Measurements from ENCODE around the gene CACNA2D3.

DNA sequence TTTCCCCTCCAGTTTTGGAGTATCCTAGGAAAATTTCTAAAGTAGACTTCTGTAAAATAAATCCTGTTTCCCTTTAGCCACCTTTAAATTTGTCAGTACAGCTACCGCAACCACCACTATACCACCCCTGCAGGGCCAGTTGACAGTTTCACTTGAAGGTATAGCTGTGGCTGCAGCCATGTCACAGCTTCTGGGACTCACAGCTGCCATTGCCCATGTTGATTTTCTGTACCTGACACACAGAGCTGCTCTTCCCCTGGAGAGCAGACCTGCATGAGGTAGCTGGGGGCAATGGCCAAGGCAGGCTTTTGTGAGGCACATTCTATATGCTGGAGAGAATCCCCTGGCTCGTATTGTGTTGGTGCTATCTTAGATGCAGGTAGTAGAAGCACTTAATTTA, 460.1 kb downstream of the CACNA2D3 start:
- TF ChIP-seq SIN3A (IDR thresholded peaks at IDR 0.05; ENCODE audit: borderline replicate concordance, insufficient read depth, low read length) (no peak), POLR2AphosphoS5 (IDR thresholded peaks at IDR 0.05; ENCODE audit: low read depth, low read length) (no peak), TAF1 (IDR thresholded peaks at IDR 0.05; ENCODE audit: borderline replicate concordance, insufficient read depth, low read length) (no peak)
- TF ChIP-seq, protein P1, sequence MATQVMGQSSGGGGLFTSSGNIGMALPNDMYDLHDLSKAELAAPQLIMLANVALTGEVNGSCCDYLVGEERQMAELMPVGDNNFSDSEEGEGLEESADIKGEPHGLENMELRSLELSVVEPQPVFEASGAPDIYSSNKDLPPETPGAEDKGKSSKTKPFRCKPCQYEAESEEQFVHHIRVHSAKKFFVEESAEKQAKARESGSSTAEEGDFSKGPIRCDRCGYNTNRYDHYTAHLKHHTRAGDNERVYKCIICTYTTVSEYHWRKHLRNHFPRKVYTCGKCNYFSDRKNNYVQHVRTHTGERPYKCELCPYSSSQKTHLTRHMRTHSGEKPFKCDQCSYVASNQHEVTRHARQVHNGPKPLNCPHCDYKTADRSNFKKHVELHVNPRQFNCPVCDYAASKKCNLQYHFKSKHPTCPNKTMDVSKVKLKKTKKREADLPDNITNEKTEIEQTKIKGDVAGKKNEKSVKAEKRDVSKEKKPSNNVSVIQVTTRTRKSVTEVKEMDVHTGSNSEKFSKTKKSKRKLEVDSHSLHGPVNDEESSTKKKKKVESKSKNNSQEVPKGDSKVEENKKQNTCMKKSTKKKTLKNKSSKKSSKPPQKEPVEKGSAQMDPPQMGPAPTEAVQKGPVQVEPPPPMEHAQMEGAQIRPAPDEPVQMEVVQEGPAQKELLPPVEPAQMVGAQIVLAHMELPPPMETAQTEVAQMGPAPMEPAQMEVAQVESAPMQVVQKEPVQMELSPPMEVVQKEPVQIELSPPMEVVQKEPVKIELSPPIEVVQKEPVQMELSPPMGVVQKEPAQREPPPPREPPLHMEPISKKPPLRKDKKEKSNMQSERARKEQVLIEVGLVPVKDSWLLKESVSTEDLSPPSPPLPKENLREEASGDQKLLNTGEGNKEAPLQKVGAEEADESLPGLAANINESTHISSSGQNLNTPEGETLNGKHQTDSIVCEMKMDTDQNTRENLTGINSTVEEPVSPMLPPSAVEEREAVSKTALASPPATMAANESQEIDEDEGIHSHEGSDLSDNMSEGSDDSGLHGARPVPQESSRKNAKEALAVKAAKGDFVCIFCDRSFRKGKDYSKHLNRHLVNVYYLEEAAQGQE (IDR thresholded peaks at IDR 0.05; ENCODE audit: insufficient read depth in 1 of 2, low read depth in 2 of 2, low read length in 2 of 2): no peak
